Naive thymus-derived CD4-positive, alpha-beta T cell (primary cell): ENCODE measurements around the gene DNAAF6. TPM values are rescaled to one million over a fixed set of nuclear protein-coding genes. Genes with fewer than 3 reads are reported as not detected.

Experiments
- ATAC-seq: fragments of 150-1000 bp; cut with Tn5 transposase; 2 replicates; pipeline ENCODE4 v1.10.0; 2021; ENCODE audit warnings: mild to moderate bottlenecking, moderate library complexity
- CTCF ChIA-PET: fragments of 350-600 bp; sonication (Branson Sonifier 250); formaldehyde crosslinking; loops from one replicate; lab custom pipeline; 2021; ENCODE audit warnings: antibody characterized with exemption; lab: Charles Lee
- POLR2A ChIA-PET: fragments of 350-600 bp; sonication (Branson Sonifier 250); formaldehyde crosslinking; loops from one replicate; lab custom pipeline; 2021; ENCODE audit warnings: antibody characterized with exemption, inconsistent platforms; lab: Charles Lee
- DNase-seq, 9 donors: peaks; one replicate each; pipeline versions ENCODE4 v3.0.0 to v3.0.0-alpha.2; 2020 to 2022; ENCODE audit warnings: mixed read lengths in 1 of 9
- H3K27ac ChIP-seq: one replicate; pipeline ENCODE4 v1.7.0; 2013; ENCODE audit warnings: mild to moderate bottlenecking, low read depth, low read length, moderate library complexity
- H3K27me3 ChIP-seq, 2 donors: one replicate each; pipeline ENCODE4 v1.7.0; 2013; ENCODE audit warnings: low read length in 2 of 2, mild to moderate bottlenecking in 2 of 2, moderate library complexity in 2 of 2; ENCODE audit not compliant: control insufficient read depth in 2 of 2, insufficient read depth in 2 of 2
- H3K36me3 ChIP-seq, 3 experiments: 1 replicate in 2 of 3; 2 replicates in 1 of 3; pipeline ENCODE4 v1.7.0; 2013; ENCODE audit warnings: low read length in 3 of 3, mild to moderate bottlenecking in 3 of 3, moderate library complexity in 1 of 3; ENCODE audit not compliant: insufficient read depth in 3 of 3, control insufficient read depth in 2 of 3
- H3K4me1 ChIP-seq, 2 donors: one replicate each; pipeline ENCODE4 v1.7.0; 2013; ENCODE audit warnings: low read length in 2 of 2, mild to moderate bottlenecking in 2 of 2, moderate library complexity in 1 of 2; ENCODE audit not compliant: control insufficient read depth in 2 of 2, insufficient read depth in 2 of 2
- H3K4me3 ChIP-seq: 2 replicates; pipeline ENCODE4 v1.7.0; 2013; ENCODE audit warnings: mild to moderate bottlenecking, low read length
- H3K9me3 ChIP-seq, 3 experiments: 1 replicate in 2 of 3; 2 replicates in 1 of 3; pipeline ENCODE4 v1.7.0; 2013; ENCODE audit warnings: low read length in 3 of 3; ENCODE audit not compliant: control insufficient read depth in 2 of 3
- H3K27ac Mint-ChIP-seq, 9 donors: one replicate each; pipeline ENCODE4 v1.8.0; 2020 to 2022; ENCODE audit warnings: mixed read lengths in 9 of 9, mild to moderate bottlenecking in 8 of 9, moderate library complexity in 5 of 9, inconsistent platforms in 2 of 9
- H3K27me3 Mint-ChIP-seq, 5 donors: one replicate each; pipeline ENCODE4 v1.8.0; 2021 to 2022; ENCODE audit warnings: mixed read lengths in 5 of 5, mild to moderate bottlenecking in 1 of 5
- H3K36me3 Mint-ChIP-seq, 5 donors: one replicate each; pipeline ENCODE4 v1.8.0; 2020 to 2022; ENCODE audit warnings: mixed read lengths in 5 of 5, mild to moderate bottlenecking in 3 of 5, inconsistent platforms in 1 of 5
- H3K4me1 Mint-ChIP-seq, 7 donors: one replicate each; pipeline ENCODE4 v1.8.0; 2020 to 2022; ENCODE audit warnings: mixed read lengths in 7 of 7, mild to moderate bottlenecking in 3 of 7, inconsistent platforms in 1 of 7
- H3K4me3 Mint-ChIP-seq, 10 donors: one replicate each; pipeline ENCODE4 v1.8.0; 2020 to 2022; ENCODE audit warnings: mild to moderate bottlenecking in 10 of 10, mixed read lengths in 10 of 10, moderate library complexity in 6 of 10, inconsistent platforms in 2 of 10
- H3K9me3 Mint-ChIP-seq, 11 donors: one replicate each; pipeline ENCODE4 v1.8.0; 2020 to 2022; ENCODE audit warnings: mixed read lengths in 11 of 11, mild to moderate bottlenecking in 4 of 11, inconsistent platforms in 1 of 11, moderate library complexity in 1 of 11
- intact Hi-C, 2 donors: fragments of 100-400 bp; cut with micrococcal nuclease; formaldehyde crosslinking; loops; one replicate each; pipeline ENCODE4 v1.15.1; 2023
- polyA plus RNA-seq, 2 donors: library from polyadenylated mRNA; unstranded; fragments of 300-500 nt; fragmentation: Illumina TruSeq; gene quantifications; one replicate each; pipeline ENCODE4 v1.2.3, GENCODE V29; 2021
- total RNA-seq, 6 experiments: library from RNA in 5 of 6; stranded (reverse) in 5 of 6; gene quantifications; 1 replicate in 5 of 6; 2 replicates in 1 of 6; pipeline ENCODE4 v1.2.3 and lab custom pipeline; 2021 to 2026

DNAAF6 gene
- total and polyA plus RNA-seq, 7 experiments from 2014 or later: not detected

DNA sequence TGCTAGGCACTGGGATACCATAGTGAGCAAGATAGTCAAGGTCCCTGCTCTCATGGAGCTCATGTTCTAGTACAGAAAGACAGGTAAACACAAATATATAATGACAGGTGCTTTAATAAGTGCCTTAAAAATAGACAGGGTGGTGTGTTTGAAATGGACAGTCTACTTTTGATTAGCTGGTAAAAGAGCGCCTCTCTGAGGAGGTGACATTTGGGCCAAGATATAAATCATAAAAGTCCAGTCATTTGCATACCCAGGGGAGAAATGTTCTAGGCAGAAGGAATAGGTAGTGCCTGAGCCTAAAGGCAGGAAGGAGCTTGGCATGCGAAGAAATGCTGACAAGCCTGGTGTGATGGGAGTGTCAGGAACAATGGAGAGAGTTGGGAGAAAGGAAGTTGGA lies 83.6 kb downstream of the DNAAF6 start:
- H3K27me3 ChIP-seq: no peaks in the 10 kb centered on the region
- no peaks in the 10 kb centered on the region for H3K9me3 ChIP-seq
- Mint-ChIP-seq H3K36me3 (no peaks in the 10 kb centered on the region), H3K27ac (no peak overlapping the region), H3K9me3 (no peaks in the 10 kb centered on the region), H3K4me3 (no peak overlapping the region), H3K4me1 (no peaks in the 10 kb centered on the region), H3K27me3 (peaks cover 0 to 9% (median 5%) of the 10 kb centered on the region in 5 donors)
- H3K36me3 ChIP-seq: no peaks in the 10 kb centered on the region
- intact Hi-C loops: no loop called here
- no peak for ATAC-seq
- H3K4me3 ChIP-seq: no peak overlapping the region
- H3K27ac ChIP-seq: no peak overlapping the region
- DNase-seq: no peak
- H3K4me1 ChIP-seq: no peaks in the 10 kb centered on the region
- ChIA-PET POLR2A (interaction anchor here (0.6 kb wide), 1 partner anchor 389 kb away, joined by 3 read pairs; no protein-coding TSS in a partner anchor), CTCF (no interaction called here)

DNA sequence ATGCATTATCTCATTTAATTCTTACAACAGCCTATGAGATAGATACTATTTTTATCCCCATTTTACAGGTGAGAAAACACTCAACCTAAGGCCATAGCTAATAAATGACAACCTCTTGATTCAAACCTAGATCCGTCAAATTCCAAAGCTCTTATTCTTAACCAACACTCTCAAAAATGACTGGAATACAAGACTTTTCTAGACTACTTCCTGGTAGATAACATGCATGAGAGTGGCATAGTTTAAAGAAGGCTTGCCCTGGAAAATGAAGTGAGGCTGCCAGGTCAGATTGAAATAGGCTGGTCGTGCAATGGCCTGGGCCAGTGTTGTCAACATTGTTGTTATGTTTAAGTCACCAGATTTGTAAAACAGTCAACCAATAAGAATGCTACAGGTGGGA lies 86.6 kb downstream of the DNAAF6 start:
- Histone ChIP-seq H3K4me1 (no peaks in the 10 kb centered on the region), H3K36me3 (no peaks in the 10 kb centered on the region), H3K27ac (no peak overlapping the region), H3K27me3 (peaks cover 0 to 3% of the 10 kb centered on the region in 2 donors), H3K4me3 (no peak overlapping the region), H3K9me3 (no peaks in the 10 kb centered on the region)
- no peak for ATAC-seq
- no peak for DNase-seq
- H3K27me3 Mint-ChIP-seq: peaks cover 0 to 26% (median 10%) of the 10 kb centered on the region in 5 donors
- intact Hi-C loops: no loop called here
- H3K4me3 Mint-ChIP-seq: no peak overlapping the region
- H3K9me3 Mint-ChIP-seq: no peaks in the 10 kb centered on the region
- H3K36me3 Mint-ChIP-seq: no peaks in the 10 kb centered on the region
- no peak overlapping the region for H3K27ac Mint-ChIP-seq
- ChIA-PET POLR2A (no interaction called here), CTCF (no interaction called here)
- H3K4me1 Mint-ChIP-seq: no peaks in the 10 kb centered on the region

Other genes with a start within 250 kb of the DNAAF6 start
- gene MORC4, start 206.4 kb upstream of the DNAAF6 start, total RNA-seq: 10 to 100 TPM in 2 of 5 experiments, 1 to 10 TPM in 3; 5.9 to 12.7 (median 8.2) TPM
- gene MORC4, start 206.4 kb upstream of the DNAAF6 start, polyA plus RNA-seq: 1 to 10 TPM; 8.3 to 9.4 TPM
- 10 to 100 TPM; 11.5 to 31.3 (median 16.6) TPM for gene RBM41, start 87.8 kb upstream of the DNAAF6 start, total RNA-seq
- gene RBM41, start 87.8 kb upstream of the DNAAF6 start, polyA plus RNA-seq: 10 to 100 TPM; 12.0 to 23.5 TPM
- 1 to 10 TPM in 3 of 5 experiments, under 1 TPM in 2; 0.73 to 2.1 (median 1.6) TPM for gene NUP62CL, start 178 bp upstream of the DNAAF6 start, total RNA-seq
- gene NUP62CL, start 178 bp upstream of the DNAAF6 start, polyA plus RNA-seq: 1 to 10 TPM in 1 of 2 donors, under 1 TPM in 1; 0.57 to 1.2 TPM
- gene FRMPD3, start 243.0 kb downstream of the DNAAF6 start, total RNA-seq: 1 to 10 TPM in 1 of 5 experiments, under 1 TPM in 2, not detected in 2; 0.05 to 2.5 (median 0.29) TPM
- not detected for gene FRMPD3, start 243.0 kb downstream of the DNAAF6 start, polyA plus RNA-seq